Thyroid gland (tissue), 4 donors: ENCODE data around the gene SMIM14.

ENCODE experiments used
- CTCF ChIP-seq, 6 experiments: fragments of 200-600 bp in 3 of 6; fragments of 450-650 bp in 3 of 6; sonication (generic) in 3 of 6; IDR thresholded peaks; one replicate each; pipeline ENCODE4 v1.5.1; 2016 to 2019; ENCODE audit warnings: antibody characterized with exemption in 6 of 6, mild to moderate bottlenecking in 2 of 6, inconsistent platforms in 1 of 6, moderate library complexity in 1 of 6
- POLR2A ChIP-seq, 2 donors: fragments of 450-650 bp; IDR thresholded peaks; one replicate each; pipeline ENCODE4 v1.6.1; 2017; ENCODE audit warnings: antibody characterized with exemption in 2 of 2, mild to moderate bottlenecking in 2 of 2, moderate library complexity in 1 of 2

GRCh38 chr4:39597695-39598381 lies 40.8 kb downstream of the SMIM14 start:
- TF ChIP-seq CTCF (IDR thresholded peaks at IDR 0.05) = no peak
- TF ChIP-seq POLR2A (IDR thresholded peaks at IDR 0.05) = no peak
